Suprapubic skin (tissue), 4 donors: ENCODE data around the gene CEP85L. TPM values are rescaled to one million over a fixed set of nuclear protein-coding genes. Genes with fewer than 3 reads are reported as not detected.

Experiments used
- DNase-seq, 2 donors: peaks; one replicate each; pipeline ENCODE4 v3.0.0-alpha.2; 2019; ENCODE audit warnings: low spot score in 2 of 2
- H3K27ac ChIP-seq: fragments of 200-600 bp; sonication (generic); one replicate; pipeline ENCODE4 v1.5.1; 2019
- H3K27me3 ChIP-seq: fragments of 200-600 bp; sonication (generic); one replicate; pipeline ENCODE4 v1.5.1; 2019
- H3K36me3 ChIP-seq: fragments of 200-600 bp; sonication (generic); one replicate; pipeline ENCODE4 v1.5.1; 2019
- H3K4me1 ChIP-seq: fragments of 200-600 bp; sonication (generic); one replicate; pipeline ENCODE4 v1.5.1; 2019
- H3K4me3 ChIP-seq: fragments of 200-600 bp; sonication (generic); one replicate; pipeline ENCODE4 v1.5.1; 2019; ENCODE audit warnings: mild to moderate bottlenecking
- H3K9me3 ChIP-seq: fragments of 200-600 bp; sonication (generic); one replicate; pipeline ENCODE4 v1.5.1; 2019
- EP300 ChIP-seq: sonication (generic); formaldehyde crosslinking; IDR thresholded peaks from one replicate; pipeline ENCODE4 v1.6.1; 2017; ENCODE audit warnings: antibody characterized with exemption
- POLR2A ChIP-seq, 2 donors: fragments of 450-650 bp; IDR thresholded peaks; one replicate each; pipeline ENCODE4 v1.6.1; 2017; ENCODE audit warnings: antibody characterized with exemption in 2 of 2, mild to moderate bottlenecking in 2 of 2, moderate library complexity in 2 of 2
- POLR2AphosphoS5 ChIP-seq, 3 donors: sonication (generic); formaldehyde crosslinking; IDR thresholded peaks; one replicate each; pipeline ENCODE4 v1.6.1; 2017; ENCODE audit warnings: antibody characterized with exemption in 3 of 3
- WGBS: methylation state at CpG from one replicate; pipeline ENCODE4 v1.1.5; 2018; 5-methylcytosine and 5-hydroxymethylcytosine counted together
- total RNA-seq, 4 donors: library from RNA; depleted of rRNA; stranded (reverse); fragments of >200 nt; gene quantifications; one replicate each; pipeline ENCODE4 v1.1.0, GENCODE V29; 2016
- TF ChIP-seq, protein P1 (sequence below), 2 donors: fragments of 200-600 bp in 1 of 2; fragments of 450-650 bp in 1 of 2; sonication (generic) in 1 of 2; IDR thresholded peaks; one replicate each; pipeline ENCODE4 v1.5.1; 2016 to 2019; ENCODE audit warnings: antibody characterized with exemption in 2 of 2, mild to moderate bottlenecking in 1 of 2, moderate library complexity in 1 of 2

Gene CEP85L
- total RNA-seq, 4 donors from 2014 or later = 4.7 to 9.5 (median 5.3) TPM

DNA sequence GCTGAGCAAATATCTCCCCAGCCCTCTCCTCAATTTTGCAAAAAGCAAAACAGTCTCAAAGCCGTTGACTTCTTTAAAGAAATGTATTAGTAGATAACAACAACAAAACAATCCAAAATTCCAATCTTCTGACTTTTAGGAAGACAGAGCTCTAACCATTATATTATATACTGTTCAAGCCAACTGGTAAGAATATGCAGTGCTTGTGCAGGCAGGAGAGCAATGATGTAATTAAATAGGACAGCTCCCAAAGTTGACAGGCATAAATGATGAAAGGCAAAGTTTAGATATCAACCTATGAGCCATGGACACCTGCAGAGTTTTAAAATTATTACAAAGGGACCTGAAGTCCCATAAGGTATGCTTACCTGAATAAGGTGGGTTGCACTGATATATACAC, 16.6 kb upstream of the CEP85L start:
- TF ChIP-seq, protein P1, sequence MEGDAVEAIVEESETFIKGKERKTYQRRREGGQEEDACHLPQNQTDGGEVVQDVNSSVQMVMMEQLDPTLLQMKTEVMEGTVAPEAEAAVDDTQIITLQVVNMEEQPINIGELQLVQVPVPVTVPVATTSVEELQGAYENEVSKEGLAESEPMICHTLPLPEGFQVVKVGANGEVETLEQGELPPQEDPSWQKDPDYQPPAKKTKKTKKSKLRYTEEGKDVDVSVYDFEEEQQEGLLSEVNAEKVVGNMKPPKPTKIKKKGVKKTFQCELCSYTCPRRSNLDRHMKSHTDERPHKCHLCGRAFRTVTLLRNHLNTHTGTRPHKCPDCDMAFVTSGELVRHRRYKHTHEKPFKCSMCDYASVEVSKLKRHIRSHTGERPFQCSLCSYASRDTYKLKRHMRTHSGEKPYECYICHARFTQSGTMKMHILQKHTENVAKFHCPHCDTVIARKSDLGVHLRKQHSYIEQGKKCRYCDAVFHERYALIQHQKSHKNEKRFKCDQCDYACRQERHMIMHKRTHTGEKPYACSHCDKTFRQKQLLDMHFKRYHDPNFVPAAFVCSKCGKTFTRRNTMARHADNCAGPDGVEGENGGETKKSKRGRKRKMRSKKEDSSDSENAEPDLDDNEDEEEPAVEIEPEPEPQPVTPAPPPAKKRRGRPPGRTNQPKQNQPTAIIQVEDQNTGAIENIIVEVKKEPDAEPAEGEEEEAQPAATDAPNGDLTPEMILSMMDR (IDR thresholded peaks at IDR 0.05) = no peak
- TF ChIP-seq POLR2AphosphoS5 (IDR thresholded peaks at IDR 0.05) (no peak), EP300 (no peak), POLR2A (IDR thresholded peaks at IDR 0.05) (no peak)

DNA sequence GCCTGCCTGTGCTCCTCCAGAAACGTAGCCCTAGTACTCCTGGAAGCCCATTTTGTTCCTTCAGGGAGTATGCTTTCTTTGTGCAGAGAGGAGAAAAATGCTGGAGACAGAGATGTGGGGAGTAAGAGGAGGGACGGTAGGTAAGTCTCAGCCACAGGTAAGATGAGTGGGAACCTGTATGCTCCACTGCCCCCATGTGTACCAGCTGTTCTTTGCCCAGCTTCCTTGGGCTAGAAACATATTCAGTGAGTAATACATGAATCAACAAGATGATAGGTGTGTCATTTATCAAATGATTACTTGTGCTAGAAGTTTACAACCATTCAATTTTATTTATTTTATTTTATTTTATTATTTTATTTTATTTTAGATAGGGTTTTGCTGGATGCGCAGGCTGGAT, 13.6 kb upstream of the CEP85L start:
- Histone ChIP-seq H3K4me3 (peak overlapping the region; percentile 26), H3K4me1 (peaks cover 2% of the 10 kb centered on the region), H3K27ac (no peak overlapping the region), H3K9me3 (no peaks in the 10 kb centered on the region), H3K27me3 (no peaks in the 10 kb centered on the region), H3K36me3 (no peaks in the 10 kb centered on the region)
- TF ChIP-seq, protein P1 (IDR thresholded peaks at IDR 0.05) = no peak
- TF ChIP-seq EP300 (no peak), POLR2AphosphoS5 (IDR thresholded peaks at IDR 0.05) (no peak), POLR2A (IDR thresholded peaks at IDR 0.05) (no peak)
- WGBS = 83% methylated on average over 3 of the region's 3 CpGs
- DNase-seq = no peak

More for the DNA sequence above, 16.6 kb upstream of the CEP85L start:
- Histone ChIP-seq H3K4me3 (no peak overlapping the region), H3K27me3 (no peaks in the 10 kb centered on the region), H3K27ac (no peak overlapping the region), H3K9me3 (no peaks in the 10 kb centered on the region), H3K36me3 (no peaks in the 10 kb centered on the region), H3K4me1 (no peaks in the 10 kb centered on the region)
- 52% methylated on average over 1 of the region's 1 CpG for WGBS
- DNase-seq = no peak

DNA sequence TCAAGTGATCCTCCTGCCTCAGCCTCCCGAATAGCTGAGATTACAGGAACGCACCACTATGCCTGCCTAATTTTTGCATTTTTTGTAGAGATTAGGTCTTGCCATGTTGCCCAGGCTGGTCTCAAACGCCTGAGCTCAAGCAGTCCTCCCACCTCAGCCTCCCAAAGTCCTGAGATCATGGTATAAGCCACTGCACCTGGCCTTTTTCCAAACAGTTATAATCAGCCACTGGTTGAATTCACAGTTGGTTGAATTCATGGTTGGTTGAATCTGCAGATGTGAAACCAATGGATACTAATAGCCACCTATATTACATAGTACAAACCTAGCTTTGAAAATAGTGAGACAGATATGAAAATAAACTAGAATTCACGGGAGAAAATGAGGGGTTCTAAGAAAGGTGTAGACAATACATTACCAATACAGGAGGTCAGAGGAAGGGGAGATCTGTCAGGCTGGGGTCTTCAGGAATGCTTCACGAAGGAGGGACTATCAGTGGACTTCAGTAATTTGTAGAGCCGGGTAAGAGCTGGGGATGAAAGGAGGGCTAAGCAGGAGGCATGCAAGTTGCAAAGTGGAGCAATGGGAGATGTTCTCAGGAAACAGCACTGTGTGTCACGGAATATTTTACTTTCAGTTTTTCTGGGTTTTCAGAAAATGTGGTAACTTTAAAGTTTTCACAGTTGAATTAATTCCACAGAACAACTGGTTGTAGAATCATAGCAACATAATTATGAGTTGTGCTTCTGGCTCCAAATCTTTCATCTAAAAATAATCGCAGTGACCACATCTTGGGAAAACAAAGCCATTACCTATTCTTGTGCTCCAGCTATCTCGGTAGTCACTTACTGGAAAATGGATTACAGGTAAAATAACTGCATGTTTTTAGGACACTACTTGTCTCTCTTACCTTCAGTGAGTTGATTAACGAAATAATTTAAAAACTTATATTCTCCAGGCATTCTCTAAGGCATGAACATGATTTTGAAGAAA, 12.9 kb upstream of the CEP85L start:
- Histone ChIP-seq H3K36me3 (no peaks in the 10 kb centered on the region), H3K4me1 (peaks cover 8% of the 10 kb centered on the region), H3K27me3 (no peaks in the 10 kb centered on the region), H3K4me3 (peak overlapping the region; percentile 26), H3K27ac (peak overlapping the region; percentile 8), H3K9me3 (no peaks in the 10 kb centered on the region)
- 72% methylated on average over 10 of the region's 10 CpGs for WGBS
- DNase-seq = no peak
- TF ChIP-seq EP300 (no peak), POLR2AphosphoS5 (IDR thresholded peaks at IDR 0.05) (no peak)

DNA sequence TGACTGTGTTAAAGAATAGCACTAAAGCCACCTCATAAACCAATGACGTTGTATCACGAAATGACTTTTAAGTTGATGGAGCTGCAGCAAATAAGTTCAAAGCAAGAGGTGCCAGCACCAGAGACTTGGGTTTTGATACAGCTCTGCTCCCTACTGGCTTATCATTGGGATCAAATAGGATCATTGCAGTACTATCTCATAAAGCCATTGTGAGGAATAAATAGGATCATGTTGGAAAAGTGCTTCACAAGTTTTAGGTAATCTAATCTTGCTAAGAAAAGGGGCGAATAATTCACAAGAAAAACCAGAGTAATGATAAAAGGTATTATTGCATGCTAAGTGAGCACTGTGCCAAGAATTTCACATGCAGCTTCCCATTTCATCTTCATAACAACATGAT, 10.4 kb upstream of the CEP85L start:
- DNase-seq = no peak
- Histone ChIP-seq H3K9me3 (no peaks in the 10 kb centered on the region), H3K36me3 (no peaks in the 10 kb centered on the region), H3K27ac (no peak overlapping the region), H3K27me3 (no peaks in the 10 kb centered on the region), H3K4me1 (peaks cover 8% of the 10 kb centered on the region), H3K4me3 (no peak overlapping the region)
- 98% methylated on average over 3 of the region's 3 CpGs for WGBS
- TF ChIP-seq POLR2AphosphoS5 (IDR thresholded peaks at IDR 0.05) (no peak), EP300 (no peak), POLR2A (IDR thresholded peaks at IDR 0.05) (no peak)
- TF ChIP-seq, protein P1 (IDR thresholded peaks at IDR 0.05) = no peak

DNA sequence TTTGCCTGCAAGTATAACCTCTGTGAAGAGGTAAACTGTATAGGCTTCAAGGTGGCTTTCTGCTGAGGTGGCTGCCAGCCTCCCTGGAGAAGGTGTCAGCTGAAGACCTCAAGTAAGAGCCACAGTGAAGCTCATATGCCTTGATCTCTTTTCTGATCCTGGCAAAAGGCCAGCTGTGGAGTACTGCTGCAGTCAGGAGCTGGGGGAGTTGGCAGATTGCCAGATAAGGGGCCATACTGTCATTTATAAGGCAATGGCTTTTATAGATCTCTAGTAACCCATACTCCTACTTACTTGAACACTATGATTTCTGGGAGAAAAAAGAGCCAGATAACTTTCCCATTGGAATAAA, 8.8 kb upstream of the CEP85L start:
- peaks cover 8% of the 10 kb centered on the region for H3K4me1 ChIP-seq
- TF ChIP-seq, protein P1 (IDR thresholded peaks at IDR 0.05) = no peak
- TF ChIP-seq POLR2AphosphoS5 (IDR thresholded peaks at IDR 0.05) = no peak
- no peak for TF ChIP-seq EP300
- TF ChIP-seq POLR2A (IDR thresholded peaks at IDR 0.05) = no peak
- H3K27ac ChIP-seq = peak overlapping the region; percentile 41
- H3K4me3 ChIP-seq = no peak overlapping the region
- no peak for DNase-seq
- H3K36me3 ChIP-seq = no peaks in the 10 kb centered on the region
- H3K27me3 ChIP-seq = no peaks in the 10 kb centered on the region
- no peaks in the 10 kb centered on the region for H3K9me3 ChIP-seq
